Ishikawa (cell line): ENCODE measurements around the gene DENND4A.

Source experiments
- EGR1 ChIP-seq: IDR thresholded peaks from 2 replicates; pipeline ENCODE4 v1.6.1; 2012
- RAD21 ChIP-seq: IDR thresholded peaks from 2 replicates; pipeline ENCODE4 v1.6.1; 2012; ENCODE audit warnings: low read depth

GRCh38 chr15:65792138-65792987, at the start of gene DENND4A:
- TF ChIP-seq EGR1 = peak; percentile 92
- TF ChIP-seq RAD21 = no peak
